GM13976 (cell line): Measurements from ENCODE around the gene CMBL.
"Not testable (repeated sequence)": the region's sequence is repeated elsewhere in the genome, so short reads cannot be mapped to it uniquely, and the experiment has no call there.

Source experiments
- DNase-seq: peaks from one replicate; pipeline ENCODE4 v3.0.0; 2012; ENCODE audit warnings: low spot score
- in situ Hi-C: fragments of 300-500 bp; cut with MboI; formaldehyde crosslinking; loops from one replicate; pipeline ENCODE4 v1.12.0; 2022; ENCODE audit warnings: low sequenced_read_pairs, mixed read lengths, inconsistent platforms; ENCODE audit not compliant: unreplicated experiment
- TF ChIP-seq, protein P1 (sequence below): IDR thresholded peaks from 2 replicates; pipeline ENCODE4 v1.5.1; 2012; ENCODE audit warnings: borderline replicate concordance, mild to moderate bottlenecking; ENCODE audit not compliant: insufficient read depth; ENCODE audit errors: extremely low read depth, missing control alignments, control extremely low read depth

Gene CMBL

DNA sequence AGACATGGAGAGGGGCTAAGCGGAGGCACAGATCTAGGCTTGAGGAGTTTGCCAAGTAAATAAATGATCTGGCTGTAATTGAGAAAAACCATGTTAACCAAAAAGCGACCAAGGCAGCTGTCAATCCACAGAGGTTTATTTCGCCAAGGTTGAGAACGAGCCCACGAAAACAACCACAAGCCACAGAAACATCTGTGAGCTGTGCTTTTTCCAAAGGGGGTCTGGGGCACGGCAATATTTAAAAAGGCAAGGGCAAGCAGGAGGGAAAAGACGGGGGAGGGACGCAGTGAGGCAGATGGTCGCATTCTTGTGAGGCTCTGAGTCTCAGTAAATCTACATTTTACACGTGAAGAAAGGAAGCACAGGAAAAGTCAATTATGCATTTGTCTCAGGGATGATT, 32.2 kb downstream of the CMBL start:
- TF ChIP-seq, protein P1, sequence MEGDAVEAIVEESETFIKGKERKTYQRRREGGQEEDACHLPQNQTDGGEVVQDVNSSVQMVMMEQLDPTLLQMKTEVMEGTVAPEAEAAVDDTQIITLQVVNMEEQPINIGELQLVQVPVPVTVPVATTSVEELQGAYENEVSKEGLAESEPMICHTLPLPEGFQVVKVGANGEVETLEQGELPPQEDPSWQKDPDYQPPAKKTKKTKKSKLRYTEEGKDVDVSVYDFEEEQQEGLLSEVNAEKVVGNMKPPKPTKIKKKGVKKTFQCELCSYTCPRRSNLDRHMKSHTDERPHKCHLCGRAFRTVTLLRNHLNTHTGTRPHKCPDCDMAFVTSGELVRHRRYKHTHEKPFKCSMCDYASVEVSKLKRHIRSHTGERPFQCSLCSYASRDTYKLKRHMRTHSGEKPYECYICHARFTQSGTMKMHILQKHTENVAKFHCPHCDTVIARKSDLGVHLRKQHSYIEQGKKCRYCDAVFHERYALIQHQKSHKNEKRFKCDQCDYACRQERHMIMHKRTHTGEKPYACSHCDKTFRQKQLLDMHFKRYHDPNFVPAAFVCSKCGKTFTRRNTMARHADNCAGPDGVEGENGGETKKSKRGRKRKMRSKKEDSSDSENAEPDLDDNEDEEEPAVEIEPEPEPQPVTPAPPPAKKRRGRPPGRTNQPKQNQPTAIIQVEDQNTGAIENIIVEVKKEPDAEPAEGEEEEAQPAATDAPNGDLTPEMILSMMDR, result no peak
- in situ Hi-C loops, result loop anchor here (10.0 kb wide), 1 partner anchor 139 kb away; no protein-coding TSS in a partner anchor
- DNase-seq, result no peak

GRCh38 chr5:10272875-10273209, 34.9 kb downstream of the CMBL start:
- DNase-seq, result not testable (repeated sequence)
- in situ Hi-C loops, result loop anchor here (10.0 kb wide), 1 partner anchor 142 kb away; no protein-coding TSS in a partner anchor

GRCh38 chr5:10272053-10272874, 35.4 kb downstream of the CMBL start:
- TF ChIP-seq, protein P1, result no peak
- in situ Hi-C loops, result loop anchor here (10.0 kb wide), 1 partner anchor 143 kb away; no protein-coding TSS in a partner anchor
- no peak for DNase-seq

- in situ Hi-C loops, result no loop called here
- no peak for DNase-seq
- TF ChIP-seq, protein P1, result no peak
These were observed 39.6 kb downstream of the CMBL start for GRCh38 chr5:10268100-10268499.

GRCh38 chr5:10266839-10267238, 40.9 kb downstream of the CMBL start:
- TF ChIP-seq, protein P1, result no peak
- DNase-seq, result no peak
- in situ Hi-C loops, result no loop called here

GRCh38 chr5:10266137-10266536, 41.6 kb downstream of the CMBL start:
- TF ChIP-seq, protein P1, result no peak
- no peak for DNase-seq
- in situ Hi-C loops, result no loop called here
